Measurements from ENCODE around the gene PTK7. TPM values are rescaled to one million over a fixed set of nuclear protein-coding genes. Genes with fewer than 3 reads are reported as not detected.

Gene PTK7
- total and polyA plus RNA-seq, 2 of the 8 experiments (the other 6 are each of a cell fraction or from before 2014, with no cell fraction given), result 110 to 138 TPM

DNA sequence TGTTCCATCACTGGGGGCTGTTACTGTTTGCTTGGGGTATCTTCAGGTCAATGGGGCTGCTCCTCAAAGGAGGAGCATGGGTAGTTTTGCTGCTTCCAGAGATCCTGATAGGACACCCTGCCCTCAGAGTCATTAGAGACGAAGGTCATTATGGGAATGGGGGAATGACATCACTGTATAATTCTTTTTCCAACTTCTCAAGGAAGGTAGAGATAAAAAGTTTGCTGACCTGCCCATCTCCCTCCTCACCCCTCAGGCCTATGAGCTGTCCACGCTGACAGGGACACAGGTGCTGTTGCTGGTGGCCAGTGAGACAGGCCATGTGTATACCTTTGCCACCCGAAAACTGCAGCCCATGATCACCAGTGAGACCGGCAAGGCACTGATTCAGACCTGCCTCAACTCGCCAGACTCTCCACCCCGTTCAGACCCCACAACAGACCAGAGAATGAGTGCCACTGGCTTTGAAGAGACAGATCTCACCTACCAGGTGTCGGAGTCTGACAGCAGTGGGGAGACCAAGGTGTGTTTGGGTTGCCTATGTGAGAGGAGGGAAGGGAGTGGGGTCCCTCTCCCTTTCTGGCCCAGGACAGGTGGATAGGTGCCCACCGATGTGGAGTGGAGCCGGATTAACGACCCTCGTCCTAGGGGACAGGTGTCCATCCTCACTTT, 97.6 kb downstream of the PTK7 start:
- no peak for FAIRE-seq
- H3K27ac ChIP-seq (ENCODE audit: low read depth, low read length), result peak overlapping the region; percentile 86
- H4K20me1 ChIP-seq (replicated peaks in 1 of 2; ENCODE audit: control insufficient read depth in 1 of 2, insufficient read depth in 2 of 2, low read length in 2 of 2), result peaks cover 13 to 33% of the 10 kb centered on the region in 2 experiments

More for the DNA sequence above, 97.6 kb downstream of the PTK7 start:
- Histone ChIP-seq H3K4me1 (replicated peaks in 1 of 4; ENCODE audit: control insufficient read depth in 3 of 4, insufficient read depth in 4 of 4, low read length in 3 of 4) (peaks cover 9 to 17% (median 11%) of the 10 kb centered on the region in 4 experiments), H2BK20ac (ENCODE audit: low read length) (no peak overlapping the region), H2BK12ac (ENCODE audit: low read depth, low read length) (peak overlapping the region; percentile 2; the same call in 1 of the 2 replicates), H3K4me2 (ENCODE audit: insufficient read depth in 1 of 2, low read depth in 2 of 2, low read length in 2 of 2) (peak overlapping the region; percentile 93 to 97), H3K36me3 (ENCODE audit: control insufficient read depth in 2 of 4, insufficient read depth in 4 of 4, low read length in 3 of 4) (peaks cover 18 to 31% (median 25%) of the 10 kb centered on the region in 4 experiments), H3K56ac (replicated peaks; ENCODE audit: insufficient read length, low read depth, low read length) (no peak overlapping the region), H2AFZ (ENCODE audit: low read length) (no peak overlapping the region), H2BK120ac (replicated peaks; ENCODE audit: low read depth, low read length) (no peak overlapping the region), H3K9me3 (ENCODE audit: insufficient read depth in 2 of 2, low read depth in 1 of 2, low read length in 1 of 2) (no peaks in the 10 kb centered on the region), H3K18ac (ENCODE audit: extremely low read depth, low read length) (no peak overlapping the region), H2BK15ac (ENCODE audit: low read length) (no peak overlapping the region), H3K23ac (ENCODE audit: insufficient read length) (no peak overlapping the region), H2AK5ac (ENCODE audit: low read depth, low read length) (no peak overlapping the region), H3K9ac (replicated peaks in 1 of 4; ENCODE audit: extremely low read depth in 1 of 4, low read depth in 3 of 4, low read length in 3 of 4) (peak overlapping the region in 3 of 4 experiments; percentile 13 to 58 (median 31); a peak in 4 of 7 replicates), H3K79me1 (ENCODE audit: low read depth, low read length) (peaks cover 3% of the 10 kb centered on the region; the same call in 1 of the 2 replicates), H3K4ac (replicated peaks; ENCODE audit: insufficient read length, low read depth, low read length) (no peak overlapping the region), H3K23me2 (ENCODE audit: low read depth, low read length) (peaks cover 14% of the 10 kb centered on the region), H3K4me3 (ENCODE audit: extremely low read depth in 1 of 4, insufficient read depth in 2 of 4, low read depth in 3 of 4, low read length in 4 of 4) (peak overlapping the region; percentile 12 to 93 (median 82); a peak in 6 of 8 replicates), H3K79me2 (ENCODE audit: control insufficient read depth in 1 of 2, insufficient read depth in 2 of 2, low read length in 2 of 2) (peaks cover 0 to 28% of the 10 kb centered on the region in 2 experiments; a peak in 2 of 4 replicates), H4K91ac (replicated peaks; ENCODE audit: insufficient read length, low read length) (peak overlapping the region; percentile 34), H4K5ac (ENCODE audit: insufficient read length, low read depth, low read length) (no peak overlapping the region), H3K27me3 (replicated peaks in 1 of 4; ENCODE audit: control insufficient read depth in 3 of 4, extremely low read depth in 1 of 4, insufficient read depth in 3 of 4, low read length in 3 of 4) (peaks cover 0 to 6% (median 2%) of the 10 kb centered on the region in 4 experiments; a peak in 3 of 7 replicates), H4K8ac (ENCODE audit: extremely low read depth, insufficient read depth, low read length) (no peak overlapping the region; the same call in none of the 2 replicates), H3K14ac (ENCODE audit: insufficient read length) (no peak overlapping the region), H2BK5ac (ENCODE audit: low read depth, low read length) (peak overlapping the region; percentile 47; the same call in 1 of the 2 replicates)
- WGBS, 2 experiments (ENCODE audit: extremely low coverage in 1 of 2, insufficient coverage in 1 of 2, insufficient read length in 1 of 2, insufficient replicate concordance in 2 of 2, low coverage in 1 of 2, low lambda C conversion rate in 2 of 2, missing lambda C conversion rate in 1 of 2), result 49% methylated on average over 11 of the region's 11 CpGs; no CpG with 5 or more reads in 1 of the 2 experiments
- ChIA-PET CTCF (ENCODE audit: partially characterized antibody) (interaction anchor here (0.6 to 0.7 kb wide), 2 partner anchors 96 to 1991 kb away, joined by 3 read pairs; no protein-coding TSS in a partner anchor), POLR2A (ENCODE audit: partially characterized antibody) (interaction anchor here (0.6 to 4.9 kb wide), 23 partner anchors 11 to 864 kb away, joined by 3 to 25 read pairs (median 4); partner anchors contain the start of genes CUL7, DNPH1, GNMT and PPP2R5D)
- TF ChIP-seq PHF8 (conservative IDR thresholded peaks at IDR 0.05; ENCODE audit: low read depth, low read length) (peak; percentile 19; the same call in 1 of the 2 replicates), POLR2AphosphoS5 (IDR thresholded peaks at IDR 0.05; ENCODE audit: low read depth, low read length) (peak; percentile 68), POLR2A (IDR thresholded peaks at IDR 0.05; ENCODE audit: control extremely low read depth in 1 of 2, low read depth in 2 of 2, low read length in 2 of 2) (peak in 1 of 2 experiments; percentile 59; a peak in 2 of 3 replicates), CTBP2 (IDR thresholded peaks at IDR 0.05; ENCODE audit: borderline replicate concordance, insufficient read depth, insufficient read length, low read length) (peak; percentile 48), TEAD4 (IDR thresholded peaks at IDR 0.05; ENCODE audit: low read depth, low read length) (no peak), ATF2 (IDR thresholded peaks at IDR 0.05; ENCODE audit: low read length) (peak; percentile 85; the same call in 1 of the 2 replicates), RBBP5 (IDR thresholded peaks at IDR 0.05; ENCODE audit: borderline replicate concordance, low read depth, low read length) (no peak)
- no peak for DNase-seq (ENCODE audit: low read depth in 1 of 2, low spot score in 2 of 2)
